Measurements from ENCODE around the gene NR4A3.

Gene NR4A3

GRCh38 chr9:99894826-99895225, 73.1 kb downstream of the NR4A3 start:
- no peak for DNase-seq
- Histone ChIP-seq H3K9me3 (ENCODE audit: control insufficient read depth, low read length) (no peaks in the 10 kb centered on the region), H3K36me3 (ENCODE audit: control insufficient read depth in 1 of 2, insufficient read depth in 2 of 2, low read depth in 1 of 2, low read length in 2 of 2) (no peaks in the 10 kb centered on the region), H3K4me1 (ENCODE audit: control insufficient read depth, insufficient read depth, low read depth, low read length) (no peaks in the 10 kb centered on the region), H3K9ac (ENCODE audit: low read length) (no peak overlapping the region), H2AFZ (ENCODE audit: low read depth, low read length) (no peak overlapping the region), H3K79me1 (replicated peaks; ENCODE audit: low read length, poor library complexity, severe bottlenecking) (no peaks in the 10 kb centered on the region), H4K8ac (ENCODE audit: low read length) (no peak overlapping the region), H3K4me3 (ENCODE audit: insufficient read depth in 1 of 2, low read depth in 1 of 2, low read length in 2 of 2) (peak overlapping the region in 1 of 2 experiments; percentile 17), H3K18ac (ENCODE audit: low read depth in 1 of 2, low read length in 2 of 2) (no peak overlapping the region), H3K27ac (ENCODE audit: low read length, poor library complexity, severe bottlenecking) (no peak overlapping the region), H3K23ac (ENCODE audit: low read length in 2 of 2) (no peak overlapping the region), H3K14ac (ENCODE audit: low read length in 2 of 2) (no peak overlapping the region), H2BK120ac (ENCODE audit: low read depth, low read length) (no peak overlapping the region), H2BK5ac (ENCODE audit: low read depth, low read length, poor library complexity, severe bottlenecking) (no peak overlapping the region), H3K4ac (ENCODE audit: low read depth in 1 of 2, low read length in 2 of 2) (no peak overlapping the region), H2BK12ac (ENCODE audit: low read length in 2 of 2) (no peak overlapping the region), H4K91ac (ENCODE audit: low read length) (no peak overlapping the region), H2BK15ac (ENCODE audit: low read depth, poor library complexity, severe bottlenecking) (no peak overlapping the region), H3K27me3 (ENCODE audit: control insufficient read depth in 1 of 2, insufficient read depth in 1 of 2, low read length in 2 of 2) (peaks cover 17 to 25% of the 10 kb centered on the region in 2 experiments), H3K4me2 (ENCODE audit: low read length, poor library complexity, severe bottlenecking) (no peak overlapping the region), H2AK5ac (ENCODE audit: low read length, severe bottlenecking) (no peak overlapping the region)
- 40% methylated on average over 1 of the region's 2 CpGs for WGBS

DNA sequence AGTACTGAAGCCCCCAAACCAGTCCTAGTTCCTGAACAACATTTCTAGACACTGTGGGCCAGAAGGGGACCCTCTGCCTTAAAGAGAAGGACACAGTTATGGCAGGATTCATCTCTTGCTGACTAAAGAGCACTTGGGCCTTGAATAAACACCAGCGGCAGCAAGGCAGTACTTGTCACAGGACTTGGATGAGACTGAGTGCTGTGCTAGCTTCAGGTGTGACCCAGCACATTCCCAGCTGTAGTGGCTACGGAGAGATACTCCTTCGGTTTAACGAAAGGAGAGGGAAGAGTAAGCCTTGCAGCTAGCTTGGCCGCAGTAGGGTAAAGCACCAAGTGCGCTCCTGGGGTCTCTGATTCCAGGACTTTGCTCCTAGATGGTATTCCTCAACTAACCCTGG, 73.8 kb downstream of the NR4A3 start:
- no peak overlapping the region for H3K4ac ChIP-seq (ENCODE audit: low read depth in 1 of 2, low read length in 2 of 2)
- H4K8ac ChIP-seq (ENCODE audit: low read length) = no peak overlapping the region
- H3K14ac ChIP-seq (ENCODE audit: low read length in 2 of 2) = no peak overlapping the region
- no peak overlapping the region for H3K18ac ChIP-seq (ENCODE audit: low read depth in 1 of 2, low read length in 2 of 2)
- no peaks in the 10 kb centered on the region for H3K4me1 ChIP-seq (ENCODE audit: control insufficient read depth, insufficient read depth, low read depth, low read length)
- H2BK120ac ChIP-seq (ENCODE audit: low read depth, low read length) = no peak overlapping the region
- peaks cover 17 to 25% of the 10 kb centered on the region in 2 experiments for H3K27me3 ChIP-seq (ENCODE audit: control insufficient read depth in 1 of 2, insufficient read depth in 1 of 2, low read length in 2 of 2)
- no peak overlapping the region for H3K4me3 ChIP-seq (ENCODE audit: insufficient read depth in 1 of 2, low read depth in 1 of 2, low read length in 2 of 2)
- no peak overlapping the region for H3K23ac ChIP-seq (ENCODE audit: low read length in 2 of 2)
- no peak overlapping the region for H3K27ac ChIP-seq (ENCODE audit: low read length, poor library complexity, severe bottlenecking)
- H2BK5ac ChIP-seq (ENCODE audit: low read depth, low read length, poor library complexity, severe bottlenecking) = no peak overlapping the region
- H3K9me3 ChIP-seq (ENCODE audit: control insufficient read depth, low read length) = no peaks in the 10 kb centered on the region
- DNase-seq = no peak
- H3K4me2 ChIP-seq (ENCODE audit: low read length, poor library complexity, severe bottlenecking) = no peak overlapping the region
- 96% methylated on average over 6 of the region's 6 CpGs for WGBS
- no peak overlapping the region for H2BK15ac ChIP-seq (ENCODE audit: low read depth, poor library complexity, severe bottlenecking)
- H2AK5ac ChIP-seq (ENCODE audit: low read length, severe bottlenecking) = no peak overlapping the region
- no peak overlapping the region for H4K91ac ChIP-seq (ENCODE audit: low read length)
- H3K79me1 ChIP-seq (replicated peaks; ENCODE audit: low read length, poor library complexity, severe bottlenecking) = no peaks in the 10 kb centered on the region
- no peak overlapping the region for H2AFZ ChIP-seq (ENCODE audit: low read depth, low read length)
- H3K9ac ChIP-seq (ENCODE audit: low read length) = no peak overlapping the region
- H3K36me3 ChIP-seq (ENCODE audit: control insufficient read depth in 1 of 2, insufficient read depth in 2 of 2, low read depth in 1 of 2, low read length in 2 of 2) = no peaks in the 10 kb centered on the region
- H2BK12ac ChIP-seq (ENCODE audit: low read length in 2 of 2) = no peak overlapping the region

DNA sequence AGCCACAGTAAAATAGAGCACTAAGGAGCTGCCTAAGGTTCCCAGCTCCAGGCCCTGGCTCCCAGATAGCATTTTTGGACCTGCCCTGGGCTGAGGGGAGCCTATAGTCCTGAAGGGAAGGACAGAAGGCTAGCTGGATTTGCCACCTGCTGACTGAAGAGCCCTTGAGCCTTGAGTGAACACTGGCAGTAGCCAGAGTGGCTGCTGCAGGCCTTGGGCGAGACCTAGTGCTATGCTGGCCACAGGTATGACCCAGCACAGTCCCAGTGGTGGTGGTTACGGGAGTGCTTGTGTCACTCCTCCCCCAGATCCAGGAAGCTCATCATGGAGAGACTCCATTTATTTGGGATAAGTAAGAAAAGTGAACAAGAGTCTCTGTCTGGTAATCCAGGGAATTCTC, 74.4 kb downstream of the NR4A3 start:
- no peak overlapping the region for H3K4me3 ChIP-seq (ENCODE audit: insufficient read depth in 1 of 2, low read depth in 1 of 2, low read length in 2 of 2)
- no peak overlapping the region for H3K14ac ChIP-seq (ENCODE audit: low read length in 2 of 2)
- H2BK120ac ChIP-seq (ENCODE audit: low read depth, low read length) = no peak overlapping the region
- H2AFZ ChIP-seq (ENCODE audit: low read depth, low read length) = no peak overlapping the region
- H3K9ac ChIP-seq (ENCODE audit: low read length) = no peak overlapping the region
- H3K4me2 ChIP-seq (ENCODE audit: low read length, poor library complexity, severe bottlenecking) = no peak overlapping the region
- no peak overlapping the region for H2BK12ac ChIP-seq (ENCODE audit: low read length in 2 of 2)
- H3K4me1 ChIP-seq (ENCODE audit: control insufficient read depth, insufficient read depth, low read depth, low read length) = no peaks in the 10 kb centered on the region
- no peak overlapping the region for H2BK5ac ChIP-seq (ENCODE audit: low read depth, low read length, poor library complexity, severe bottlenecking)
- no peaks in the 10 kb centered on the region for H3K79me1 ChIP-seq (replicated peaks; ENCODE audit: low read length, poor library complexity, severe bottlenecking)
- H3K27me3 ChIP-seq (ENCODE audit: control insufficient read depth in 1 of 2, insufficient read depth in 1 of 2, low read length in 2 of 2) = peaks cover 17 to 25% of the 10 kb centered on the region in 2 experiments
- H4K91ac ChIP-seq (ENCODE audit: low read length) = no peak overlapping the region
- H3K36me3 ChIP-seq (ENCODE audit: control insufficient read depth in 1 of 2, insufficient read depth in 2 of 2, low read depth in 1 of 2, low read length in 2 of 2) = no peaks in the 10 kb centered on the region
- H2AK5ac ChIP-seq (ENCODE audit: low read length, severe bottlenecking) = no peak overlapping the region
- no peak overlapping the region for H3K18ac ChIP-seq (ENCODE audit: low read depth in 1 of 2, low read length in 2 of 2)
- DNase-seq = no peak
- H3K4ac ChIP-seq (ENCODE audit: low read depth in 1 of 2, low read length in 2 of 2) = no peak overlapping the region
- no peaks in the 10 kb centered on the region for H3K9me3 ChIP-seq (ENCODE audit: control insufficient read depth, low read length)
- no peak overlapping the region for H3K23ac ChIP-seq (ENCODE audit: low read length in 2 of 2)
- 88% methylated on average over 1 of the region's 2 CpGs for WGBS
- no peak overlapping the region for H4K8ac ChIP-seq (ENCODE audit: low read length)
- no peak overlapping the region for H2BK15ac ChIP-seq (ENCODE audit: low read depth, poor library complexity, severe bottlenecking)
- H3K27ac ChIP-seq (ENCODE audit: low read length, poor library complexity, severe bottlenecking) = no peak overlapping the region

GRCh38 chr9:99903393-99903792, 81.7 kb downstream of the NR4A3 start:
- no peak overlapping the region for H4K8ac ChIP-seq (ENCODE audit: low read length)
- H3K18ac ChIP-seq (ENCODE audit: low read depth in 1 of 2, low read length in 2 of 2) = no peak overlapping the region
- no peak overlapping the region for H3K9ac ChIP-seq (ENCODE audit: low read length)
- no peak overlapping the region for H4K91ac ChIP-seq (ENCODE audit: low read length)
- H3K4me2 ChIP-seq (ENCODE audit: low read length, poor library complexity, severe bottlenecking) = no peak overlapping the region
- H3K27ac ChIP-seq (ENCODE audit: low read length, poor library complexity, severe bottlenecking) = no peak overlapping the region
- H2BK120ac ChIP-seq (ENCODE audit: low read depth, low read length) = no peak overlapping the region
- H3K4me3 ChIP-seq (ENCODE audit: insufficient read depth in 1 of 2, low read depth in 1 of 2, low read length in 2 of 2) = no peak overlapping the region
- H2BK5ac ChIP-seq (ENCODE audit: low read depth, low read length, poor library complexity, severe bottlenecking) = no peak overlapping the region
- no peak overlapping the region for H2AK5ac ChIP-seq (ENCODE audit: low read length, severe bottlenecking)
- 96% methylated on average over 1 of the region's 1 CpG for WGBS
- H2BK15ac ChIP-seq (ENCODE audit: low read depth, poor library complexity, severe bottlenecking) = no peak overlapping the region
- H2BK12ac ChIP-seq (ENCODE audit: low read length in 2 of 2) = no peak overlapping the region
- peaks cover 1% of the 10 kb centered on the region for H3K79me1 ChIP-seq (replicated peaks; ENCODE audit: low read length, poor library complexity, severe bottlenecking)
- H3K14ac ChIP-seq (ENCODE audit: low read length in 2 of 2) = no peak overlapping the region
- H3K23ac ChIP-seq (ENCODE audit: low read length in 2 of 2) = no peak overlapping the region
- no peaks in the 10 kb centered on the region for H3K36me3 ChIP-seq (ENCODE audit: control insufficient read depth in 1 of 2, insufficient read depth in 2 of 2, low read depth in 1 of 2, low read length in 2 of 2)
- H3K4ac ChIP-seq (ENCODE audit: low read depth in 1 of 2, low read length in 2 of 2) = no peak overlapping the region
- H3K9me3 ChIP-seq (ENCODE audit: control insufficient read depth, low read length) = no peaks in the 10 kb centered on the region
- H2AFZ ChIP-seq (ENCODE audit: low read depth, low read length) = no peak overlapping the region
- peaks cover 0 to 4% of the 10 kb centered on the region in 2 experiments for H3K27me3 ChIP-seq (ENCODE audit: control insufficient read depth in 1 of 2, insufficient read depth in 1 of 2, low read length in 2 of 2)
- H3K4me1 ChIP-seq (ENCODE audit: control insufficient read depth, insufficient read depth, low read depth, low read length) = peaks cover 1% of the 10 kb centered on the region
- no peak for DNase-seq

Measured in mesenchymal stem cell (in vitro differentiated cells and primary cell).